OCI-LY3 (cell line): Measurements from ENCODE around the gene TCP10L.

Experiments
- H2AFZ ChIP-seq: fragments of 200-600, 300-600 bp; shearing (Covaris generic); 2 replicates; pipeline ENCODE4 v1.6.0; 2014; ENCODE audit warnings: antibody characterized with exemption, low read depth, low read length
- H3K27ac ChIP-seq: fragments of 200-600, 300-600 bp; sonication (generic); 2 replicates; pipeline ENCODE4 v1.5.1; 2014; ENCODE audit warnings: mild to moderate bottlenecking, low read length, moderate library complexity, mixed read lengths
- H3K27me3 ChIP-seq: fragments of 200-600, 300-600 bp; sonication (generic); 2 replicates; pipeline ENCODE4 v1.6.1; 2014; ENCODE audit warnings: low read depth, low read length, mixed read lengths
- H3K36me3 ChIP-seq: fragments of 200-600, 300-600 bp; sonication (generic); replicated peaks from 2 replicates; pipeline ENCODE3; 2014; ENCODE audit warnings: low read depth, low read length, mixed read lengths
- H3K4me1 ChIP-seq: fragments of 300-600, 200-600 bp; sonication (generic); 2 replicates; pipeline ENCODE4 v1.6.1; 2014; ENCODE audit warnings: low read length, mixed read lengths
- H3K4me2 ChIP-seq: fragments of 200-600, 300-600 bp; sonication (generic); 2 replicates; pipeline ENCODE4 v1.6.1; 2014; ENCODE audit warnings: low read length, mixed read lengths
- H3K4me3 ChIP-seq: fragments of 300-600, 200-600 bp; sonication (generic); 2 replicates; pipeline ENCODE4 v1.5.1; 2014; ENCODE audit warnings: antibody characterized with exemption, mild to moderate bottlenecking, low read length, moderate library complexity
- H3K79me2 ChIP-seq: fragments of 300-600, 200-600 bp; shearing (Covaris generic); 2 replicates; pipeline ENCODE4 v1.6.1; 2014; ENCODE audit warnings: mild to moderate bottlenecking, low read length, mixed read lengths
- H3K9ac ChIP-seq: fragments of 300-600, 200-600 bp; shearing (Covaris generic); 2 replicates; pipeline ENCODE4 v1.6.0; 2014; ENCODE audit warnings: mild to moderate bottlenecking, low read length, moderate library complexity
- H3K9me3 ChIP-seq: fragments of 200-600, 300-600 bp; shearing (Covaris generic); 2 replicates; pipeline ENCODE4 v1.6.1; 2014; ENCODE audit warnings: low read length, mixed read lengths; ENCODE audit not compliant: insufficient read depth
- H4K20me1 ChIP-seq: fragments of 200-600, 300-600 bp; sonication (generic); 2 replicates; pipeline ENCODE4 v1.6.1; 2016; ENCODE audit warnings: low read length, mixed read lengths; ENCODE audit not compliant: insufficient read depth
- EZH2phosphoT487 ChIP-seq: fragments of 200-600 bp; shearing (Covaris generic); IDR thresholded peaks from 2 replicates; pipeline ENCODE4 v1.6.1; 2018; ENCODE audit warnings: antibody characterized with exemption, mixed run types, low read depth
- TF ChIP-seq, protein P1 (sequence below): fragments of 200-600, 300-600 bp; sonication (generic); IDR thresholded peaks from 2 replicates; pipeline ENCODE4 v1.5.1; 2014; ENCODE audit warnings: antibody characterized with exemption, low read length, low read depth

Gene TCP10L

DNA sequence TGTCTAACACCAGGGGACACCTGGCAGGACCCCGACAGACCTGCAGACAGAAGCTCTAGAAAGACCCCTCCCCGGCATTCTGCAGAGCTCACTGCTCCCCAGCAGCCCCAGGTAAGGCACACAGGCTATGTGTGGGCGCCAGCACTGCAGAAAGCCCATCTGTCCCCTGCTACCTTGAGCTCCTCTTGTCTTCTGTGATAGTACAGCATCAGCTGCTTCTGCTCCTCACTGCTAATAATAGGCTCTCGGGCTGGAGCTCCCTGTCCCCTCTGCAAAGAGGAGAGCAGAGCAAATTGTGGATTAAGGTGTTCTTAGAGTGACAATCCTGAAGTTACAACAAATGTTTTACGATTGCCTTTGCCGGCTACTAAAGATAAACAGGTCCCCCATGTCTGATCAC, 16.8 kb upstream of the TCP10L start:
- Histone ChIP-seq H3K36me3 (peaks cover 19% of the 10 kb centered on the region), H2AFZ (no peak overlapping the region), H3K9ac (no peak overlapping the region), H4K20me1 (no peaks in the 10 kb centered on the region), H3K79me2 (no peaks in the 10 kb centered on the region), H3K4me3 (no peak overlapping the region), H3K27ac (no peak overlapping the region), H3K27me3 (no peaks in the 10 kb centered on the region), H3K4me2 (no peak overlapping the region), H3K4me1 (no peaks in the 10 kb centered on the region), H3K9me3 (no peaks in the 10 kb centered on the region)
- TF ChIP-seq, protein P1, sequence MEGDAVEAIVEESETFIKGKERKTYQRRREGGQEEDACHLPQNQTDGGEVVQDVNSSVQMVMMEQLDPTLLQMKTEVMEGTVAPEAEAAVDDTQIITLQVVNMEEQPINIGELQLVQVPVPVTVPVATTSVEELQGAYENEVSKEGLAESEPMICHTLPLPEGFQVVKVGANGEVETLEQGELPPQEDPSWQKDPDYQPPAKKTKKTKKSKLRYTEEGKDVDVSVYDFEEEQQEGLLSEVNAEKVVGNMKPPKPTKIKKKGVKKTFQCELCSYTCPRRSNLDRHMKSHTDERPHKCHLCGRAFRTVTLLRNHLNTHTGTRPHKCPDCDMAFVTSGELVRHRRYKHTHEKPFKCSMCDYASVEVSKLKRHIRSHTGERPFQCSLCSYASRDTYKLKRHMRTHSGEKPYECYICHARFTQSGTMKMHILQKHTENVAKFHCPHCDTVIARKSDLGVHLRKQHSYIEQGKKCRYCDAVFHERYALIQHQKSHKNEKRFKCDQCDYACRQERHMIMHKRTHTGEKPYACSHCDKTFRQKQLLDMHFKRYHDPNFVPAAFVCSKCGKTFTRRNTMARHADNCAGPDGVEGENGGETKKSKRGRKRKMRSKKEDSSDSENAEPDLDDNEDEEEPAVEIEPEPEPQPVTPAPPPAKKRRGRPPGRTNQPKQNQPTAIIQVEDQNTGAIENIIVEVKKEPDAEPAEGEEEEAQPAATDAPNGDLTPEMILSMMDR: no peak
- no peak for TF ChIP-seq EZH2phosphoT487

DNA sequence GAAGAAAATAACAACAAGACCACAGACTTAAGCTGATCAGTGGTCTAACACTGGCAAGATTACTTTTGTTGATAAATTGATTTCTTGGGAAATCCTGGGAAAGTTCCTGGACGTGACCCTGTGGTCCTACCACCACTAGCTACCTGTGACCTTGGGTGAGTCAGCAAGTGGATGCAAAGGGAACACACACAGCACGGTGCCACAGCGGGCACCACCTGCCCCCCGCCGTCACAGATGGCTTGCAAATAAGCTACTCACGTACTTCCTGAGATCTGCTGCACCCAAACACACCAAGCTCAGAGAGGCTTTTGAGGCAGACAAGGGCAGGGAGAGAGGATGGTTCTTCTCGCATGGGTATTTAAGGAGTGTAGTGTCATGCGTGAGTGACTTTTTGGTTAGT, 14.2 kb upstream of the TCP10L start:
- Histone ChIP-seq H3K4me1 (no peaks in the 10 kb centered on the region), H3K4me3 (no peak overlapping the region), H3K79me2 (no peaks in the 10 kb centered on the region), H3K36me3 (peaks cover 10% of the 10 kb centered on the region), H3K9me3 (no peaks in the 10 kb centered on the region), H2AFZ (no peak overlapping the region), H3K27ac (no peak overlapping the region), H3K4me2 (no peak overlapping the region), H3K27me3 (no peaks in the 10 kb centered on the region), H4K20me1 (no peaks in the 10 kb centered on the region), H3K9ac (no peak overlapping the region)
- TF ChIP-seq, protein P1: no peak
- TF ChIP-seq EZH2phosphoT487: no peak

DNA sequence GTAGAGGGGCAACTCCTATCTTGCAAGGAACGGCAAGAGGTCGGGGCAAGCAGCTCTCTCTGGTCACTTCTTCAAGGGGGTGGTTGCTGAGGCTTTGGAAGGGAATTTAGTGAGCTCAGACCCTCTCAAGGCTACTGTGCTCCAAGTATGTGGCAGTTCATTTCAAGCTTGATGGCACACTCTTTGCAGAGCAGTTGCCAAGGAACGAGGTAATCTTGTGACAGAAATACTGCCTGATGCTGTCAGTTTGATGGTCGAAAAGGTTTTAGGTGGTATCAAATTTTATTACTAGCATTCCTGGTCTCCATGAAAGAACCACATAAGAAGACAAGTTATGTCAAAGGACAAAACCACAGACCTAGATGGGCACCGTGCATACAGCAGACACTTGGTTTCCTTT, 13.8 kb upstream of the TCP10L start:
- H4K20me1 ChIP-seq: no peaks in the 10 kb centered on the region
- H3K27ac ChIP-seq: no peak overlapping the region
- peaks cover 10% of the 10 kb centered on the region for H3K36me3 ChIP-seq

DNA sequence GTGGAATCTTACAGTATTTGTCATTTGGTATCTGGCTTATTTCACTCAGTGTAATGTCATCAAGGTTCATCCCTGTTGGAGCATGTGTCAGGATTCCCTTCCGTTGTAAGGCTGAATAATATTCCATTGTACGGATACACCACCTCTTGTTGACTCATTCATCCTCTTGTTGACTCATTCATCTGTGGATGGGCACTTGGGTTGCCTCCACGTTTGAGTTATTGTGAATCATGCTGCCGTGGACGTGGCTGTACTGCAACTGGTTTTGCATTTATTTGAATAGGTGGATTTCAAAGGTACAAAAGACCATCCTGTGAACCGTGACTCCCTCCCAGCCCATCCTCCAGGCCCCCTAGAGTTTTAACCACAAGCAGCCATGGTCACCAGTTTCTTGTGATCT, 11.9 kb upstream of the TCP10L start:
- no peak for TF ChIP-seq EZH2phosphoT487
- TF ChIP-seq, protein P1: no peak
- Histone ChIP-seq H3K9me3 (no peaks in the 10 kb centered on the region), H3K27ac (no peak overlapping the region), H3K36me3 (peaks cover 5% of the 10 kb centered on the region), H3K27me3 (no peaks in the 10 kb centered on the region), H2AFZ (no peak overlapping the region), H3K9ac (no peak overlapping the region), H3K4me1 (no peaks in the 10 kb centered on the region), H3K4me2 (no peak overlapping the region), H3K79me2 (no peaks in the 10 kb centered on the region), H3K4me3 (no peak overlapping the region), H4K20me1 (no peaks in the 10 kb centered on the region)

More for the DNA sequence above, 13.8 kb upstream of the TCP10L start:
- H3K9ac ChIP-seq: no peak overlapping the region
- H3K79me2 ChIP-seq: no peaks in the 10 kb centered on the region
- H3K4me2 ChIP-seq: no peak overlapping the region
- H3K4me1 ChIP-seq: no peaks in the 10 kb centered on the region
- no peak overlapping the region for H2AFZ ChIP-seq
- no peaks in the 10 kb centered on the region for H3K9me3 ChIP-seq
- no peak overlapping the region for H3K4me3 ChIP-seq
- TF ChIP-seq, protein P1: no peak
- no peak for TF ChIP-seq EZH2phosphoT487
- no peaks in the 10 kb centered on the region for H3K27me3 ChIP-seq
